Astrocyte (in vitro differentiated cells and primary cell): ENCODE results near the gene CTIF.

Source experiments
- EZH2 ChIP-seq: IDR thresholded peaks from 2 replicates; pipeline ENCODE4 v1.6.1; 2012; ENCODE audit warnings: mild to moderate bottlenecking, low read length, inconsistent platforms; ENCODE audit not compliant: insufficient read depth
- TF ChIP-seq, protein P1 (sequence below): IDR thresholded peaks from 2 replicates; pipeline ENCODE4 v1.5.1; 2011; ENCODE audit warnings: low read depth, mild to moderate bottlenecking, inconsistent platforms, low read length, moderate library complexity; ENCODE audit not compliant: insufficient read depth

DNA sequence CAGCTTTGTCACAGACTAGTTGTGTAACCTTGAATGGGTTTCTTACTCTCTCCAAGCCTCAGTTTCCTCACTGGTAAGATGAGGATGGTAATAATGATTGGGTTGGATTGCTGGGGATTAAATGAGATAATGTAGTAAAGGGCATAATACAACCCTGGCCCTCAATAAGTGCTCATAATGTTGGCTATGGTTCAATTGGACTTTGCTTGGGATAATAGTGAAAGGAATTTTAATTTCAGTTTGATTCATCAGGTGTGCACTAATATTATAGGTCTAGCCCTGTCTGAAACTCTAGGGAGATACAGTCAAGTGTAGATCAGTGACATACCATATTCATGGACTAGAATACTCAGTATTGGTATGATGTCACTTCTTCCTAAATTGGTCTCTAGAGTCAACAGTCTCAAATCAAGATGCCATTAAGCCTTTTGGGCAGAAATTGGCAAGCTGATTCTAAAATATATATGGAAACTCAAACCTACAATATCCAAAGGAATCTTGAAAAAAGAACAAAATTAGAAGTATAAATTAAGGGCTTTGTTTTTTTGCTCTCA, 250.5 kb downstream of the CTIF start:
- TF ChIP-seq, protein P1, sequence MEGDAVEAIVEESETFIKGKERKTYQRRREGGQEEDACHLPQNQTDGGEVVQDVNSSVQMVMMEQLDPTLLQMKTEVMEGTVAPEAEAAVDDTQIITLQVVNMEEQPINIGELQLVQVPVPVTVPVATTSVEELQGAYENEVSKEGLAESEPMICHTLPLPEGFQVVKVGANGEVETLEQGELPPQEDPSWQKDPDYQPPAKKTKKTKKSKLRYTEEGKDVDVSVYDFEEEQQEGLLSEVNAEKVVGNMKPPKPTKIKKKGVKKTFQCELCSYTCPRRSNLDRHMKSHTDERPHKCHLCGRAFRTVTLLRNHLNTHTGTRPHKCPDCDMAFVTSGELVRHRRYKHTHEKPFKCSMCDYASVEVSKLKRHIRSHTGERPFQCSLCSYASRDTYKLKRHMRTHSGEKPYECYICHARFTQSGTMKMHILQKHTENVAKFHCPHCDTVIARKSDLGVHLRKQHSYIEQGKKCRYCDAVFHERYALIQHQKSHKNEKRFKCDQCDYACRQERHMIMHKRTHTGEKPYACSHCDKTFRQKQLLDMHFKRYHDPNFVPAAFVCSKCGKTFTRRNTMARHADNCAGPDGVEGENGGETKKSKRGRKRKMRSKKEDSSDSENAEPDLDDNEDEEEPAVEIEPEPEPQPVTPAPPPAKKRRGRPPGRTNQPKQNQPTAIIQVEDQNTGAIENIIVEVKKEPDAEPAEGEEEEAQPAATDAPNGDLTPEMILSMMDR = no peak
- no peak for TF ChIP-seq EZH2
